ENCODE data around the gene ZEB1.

The ZEB1 gene

DNA sequence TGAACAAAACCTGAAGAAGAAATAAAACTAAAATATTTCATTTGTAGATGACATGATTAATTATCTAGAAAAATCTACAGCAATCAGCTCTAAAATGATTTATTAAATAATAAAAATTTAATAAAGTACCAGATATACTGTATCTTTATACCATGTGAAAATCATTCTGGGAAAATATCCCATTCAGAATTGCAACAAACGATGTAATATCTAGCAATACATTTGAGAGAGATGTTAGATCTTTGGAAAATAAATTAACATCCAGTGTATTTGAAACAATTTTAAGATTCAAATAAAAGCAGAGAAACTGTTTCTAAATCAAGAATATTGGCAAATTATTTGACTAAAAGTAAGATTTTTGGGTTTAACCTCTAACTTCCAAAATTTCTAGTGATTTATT lies 62.2 kb downstream of the ZEB1 start:
- no peaks in the 10 kb centered on the region for H3K27me3 ChIP-seq (ENCODE audit: insufficient read depth, low read depth)
- H3K9ac ChIP-seq = no peak overlapping the region
- H3K4me1 ChIP-seq (ENCODE audit: low read depth, poor library complexity, severe bottlenecking) = peaks cover 40% of the 10 kb centered on the region
- peaks cover 9% of the 10 kb centered on the region; the same call in 1 of the 2 replicates for H4K20me1 ChIP-seq (ENCODE audit: insufficient read depth)
- H2AFZ ChIP-seq (ENCODE audit: low read depth) = no peak overlapping the region
- H3K79me2 ChIP-seq (ENCODE audit: insufficient read depth, low read depth) = peaks cover 55% of the 10 kb centered on the region
- H3K36me3 ChIP-seq (ENCODE audit: insufficient read depth) = no peaks in the 10 kb centered on the region
- no peak overlapping the region for H3K4me3 ChIP-seq (IDR thresholded peaks at IDR 0.05; ENCODE audit: insufficient read depth, low read depth, low read length)
- no peak overlapping the region for H3K27ac ChIP-seq
- no peak overlapping the region for H3K4me2 ChIP-seq
- TF ChIP-seq, protein P1, sequence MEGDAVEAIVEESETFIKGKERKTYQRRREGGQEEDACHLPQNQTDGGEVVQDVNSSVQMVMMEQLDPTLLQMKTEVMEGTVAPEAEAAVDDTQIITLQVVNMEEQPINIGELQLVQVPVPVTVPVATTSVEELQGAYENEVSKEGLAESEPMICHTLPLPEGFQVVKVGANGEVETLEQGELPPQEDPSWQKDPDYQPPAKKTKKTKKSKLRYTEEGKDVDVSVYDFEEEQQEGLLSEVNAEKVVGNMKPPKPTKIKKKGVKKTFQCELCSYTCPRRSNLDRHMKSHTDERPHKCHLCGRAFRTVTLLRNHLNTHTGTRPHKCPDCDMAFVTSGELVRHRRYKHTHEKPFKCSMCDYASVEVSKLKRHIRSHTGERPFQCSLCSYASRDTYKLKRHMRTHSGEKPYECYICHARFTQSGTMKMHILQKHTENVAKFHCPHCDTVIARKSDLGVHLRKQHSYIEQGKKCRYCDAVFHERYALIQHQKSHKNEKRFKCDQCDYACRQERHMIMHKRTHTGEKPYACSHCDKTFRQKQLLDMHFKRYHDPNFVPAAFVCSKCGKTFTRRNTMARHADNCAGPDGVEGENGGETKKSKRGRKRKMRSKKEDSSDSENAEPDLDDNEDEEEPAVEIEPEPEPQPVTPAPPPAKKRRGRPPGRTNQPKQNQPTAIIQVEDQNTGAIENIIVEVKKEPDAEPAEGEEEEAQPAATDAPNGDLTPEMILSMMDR (conservative IDR thresholded peaks at IDR 0.05; ENCODE audit: low read depth, low read length) = no peak

DNA sequence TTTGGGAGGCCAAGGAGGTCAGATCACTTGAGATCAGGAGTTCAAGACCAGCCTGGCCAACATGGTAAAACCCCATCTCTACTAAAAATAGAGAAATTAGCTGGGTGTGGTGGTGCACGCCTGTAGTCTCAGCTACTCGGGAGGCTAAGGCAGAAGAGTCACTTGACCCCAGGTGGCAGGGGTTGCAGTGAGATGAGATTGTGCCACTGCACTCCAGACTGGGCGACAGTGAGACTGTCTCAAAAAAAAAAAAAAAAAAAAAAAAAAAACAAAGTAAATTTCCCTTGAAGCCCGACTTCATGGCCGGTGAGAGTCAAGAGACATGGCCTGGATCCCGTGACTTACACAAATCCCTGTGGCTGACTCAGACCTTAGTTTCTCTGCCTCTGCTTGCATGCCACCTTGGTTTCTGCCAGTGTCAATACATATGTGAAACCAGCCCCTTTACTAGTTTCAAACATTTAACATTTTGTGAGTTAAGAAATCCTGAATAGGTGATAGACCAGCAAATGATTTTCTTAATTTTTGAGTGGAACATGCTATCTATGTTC lies 62.8 kb downstream of the ZEB1 start:
- peaks cover 50% of the 10 kb centered on the region for H3K79me2 ChIP-seq (ENCODE audit: insufficient read depth, low read depth)
- H3K36me3 ChIP-seq (ENCODE audit: insufficient read depth) = no peaks in the 10 kb centered on the region
- H4K20me1 ChIP-seq (ENCODE audit: insufficient read depth) = peaks cover 9% of the 10 kb centered on the region; the same call in 1 of the 2 replicates
- H3K9ac ChIP-seq = no peak overlapping the region
- TF ChIP-seq, protein P1 (conservative IDR thresholded peaks at IDR 0.05; ENCODE audit: low read depth, low read length) = no peak
- peaks cover 33% of the 10 kb centered on the region for H3K4me1 ChIP-seq (ENCODE audit: low read depth, poor library complexity, severe bottlenecking)
- H3K4me2 ChIP-seq = peak overlapping the region; percentile 13; the same call in 1 of the 2 replicates
- H3K27me3 ChIP-seq (ENCODE audit: insufficient read depth, low read depth) = no peaks in the 10 kb centered on the region
- H3K27ac ChIP-seq = no peak overlapping the region
- H3K4me3 ChIP-seq (IDR thresholded peaks at IDR 0.05; ENCODE audit: insufficient read depth, low read depth, low read length) = no peak overlapping the region
- no peak overlapping the region for H2AFZ ChIP-seq (ENCODE audit: low read depth)

DNA sequence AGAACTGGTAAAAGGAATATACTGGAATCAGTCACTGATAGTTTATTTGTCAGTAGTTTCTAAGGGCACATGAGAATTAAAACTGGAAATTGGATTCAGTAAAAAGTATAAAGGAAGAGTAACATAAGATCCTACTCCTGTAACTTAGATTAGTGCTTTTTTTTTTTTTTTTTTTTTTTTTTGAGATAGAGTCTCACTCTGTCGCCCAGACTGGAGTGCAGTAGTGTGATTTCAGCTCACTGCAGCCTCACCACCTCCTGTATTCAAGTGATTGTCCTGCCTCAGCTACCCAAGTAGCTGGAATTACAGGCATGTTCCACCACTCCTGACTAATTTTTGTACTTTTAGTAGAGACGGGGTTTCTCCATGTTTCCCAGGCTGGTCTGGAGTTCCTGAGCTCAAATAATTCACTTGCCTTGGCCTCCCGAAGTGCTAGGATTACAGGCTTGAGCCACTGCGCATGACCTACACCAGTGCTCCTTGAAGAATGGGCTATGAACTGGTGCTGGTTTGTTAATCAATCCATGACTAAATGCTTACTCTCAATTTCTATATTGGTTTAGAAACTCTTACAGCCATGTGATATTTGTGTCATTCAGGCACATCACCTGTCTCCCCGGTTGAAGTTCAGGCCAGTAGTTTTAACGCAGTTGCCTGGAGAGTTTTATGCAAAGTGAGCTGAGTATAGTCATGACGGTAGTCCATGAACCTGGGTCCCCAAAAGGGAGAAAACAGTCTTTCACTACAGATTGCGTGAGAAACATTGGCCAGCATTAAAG lies 65.0 kb downstream of the ZEB1 start:
- Histone ChIP-seq H3K4me2 (no peak overlapping the region), H3K4me1 (ENCODE audit: low read depth, poor library complexity, severe bottlenecking) (peaks cover 25% of the 10 kb centered on the region), H3K27me3 (ENCODE audit: insufficient read depth, low read depth) (no peaks in the 10 kb centered on the region), H3K4me3 (IDR thresholded peaks at IDR 0.05; ENCODE audit: insufficient read depth, low read depth, low read length) (no peak overlapping the region), H2AFZ (ENCODE audit: low read depth) (no peak overlapping the region), H3K79me2 (ENCODE audit: insufficient read depth, low read depth) (peaks cover 37% of the 10 kb centered on the region), H3K9ac (no peak overlapping the region), H4K20me1 (ENCODE audit: insufficient read depth) (peaks cover 9% of the 10 kb centered on the region; the same call in 1 of the 2 replicates), H3K27ac (no peak overlapping the region), H3K36me3 (ENCODE audit: insufficient read depth) (no peaks in the 10 kb centered on the region)
- TF ChIP-seq, protein P1 (conservative IDR thresholded peaks at IDR 0.05; ENCODE audit: low read depth, low read length) = no peak

DNA sequence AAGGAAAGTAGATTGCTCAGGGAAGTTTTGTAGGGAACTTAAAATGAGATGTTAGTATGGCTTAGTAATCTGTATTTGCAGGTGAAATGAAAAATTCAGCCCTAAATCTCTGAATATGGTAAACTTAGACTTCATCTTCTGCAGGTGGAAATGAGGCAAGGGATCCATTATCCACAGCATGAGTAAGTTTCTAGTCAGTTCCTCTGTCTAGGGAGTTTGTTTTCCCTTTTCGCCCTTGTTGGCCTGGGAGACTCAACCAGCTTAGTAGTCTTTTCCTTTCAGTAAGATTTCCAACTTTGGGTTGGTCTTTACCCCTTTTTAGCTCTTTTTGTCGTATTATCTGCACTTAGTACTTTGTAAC lies 65.6 kb downstream of the ZEB1 start:
- H3K4me1 ChIP-seq (ENCODE audit: low read depth, poor library complexity, severe bottlenecking) = peaks cover 25% of the 10 kb centered on the region
- no peak overlapping the region for H2AFZ ChIP-seq (ENCODE audit: low read depth)
- no peak overlapping the region for H3K4me2 ChIP-seq
- no peak overlapping the region for H3K27ac ChIP-seq
- H3K79me2 ChIP-seq (ENCODE audit: insufficient read depth, low read depth) = peaks cover 37% of the 10 kb centered on the region
- H3K4me3 ChIP-seq (IDR thresholded peaks at IDR 0.05; ENCODE audit: insufficient read depth, low read depth, low read length) = no peak overlapping the region
- TF ChIP-seq, protein P1 (conservative IDR thresholded peaks at IDR 0.05; ENCODE audit: low read depth, low read length) = no peak
- H4K20me1 ChIP-seq (ENCODE audit: insufficient read depth) = peaks cover 9% of the 10 kb centered on the region; the same call in 1 of the 2 replicates
- no peaks in the 10 kb centered on the region for H3K27me3 ChIP-seq (ENCODE audit: insufficient read depth, low read depth)
- no peaks in the 10 kb centered on the region for H3K36me3 ChIP-seq (ENCODE audit: insufficient read depth)
- no peak overlapping the region for H3K9ac ChIP-seq
